Dendritic cell treated with granulocyte-macrophage colony-stimulating factor and Interleukin-4, amounts not matched to agents 40 ng/mL and 50 ng/mL, for 4 days (primary cell): ENCODE results near the gene MRPL54.

Experiments
- H3K27ac Mint-ChIP-seq: one replicate; pipeline ENCODE4 v1.8.0; 2022; ENCODE audit warnings: mild to moderate bottlenecking, mixed read lengths
- H3K27me3 Mint-ChIP-seq: one replicate; pipeline ENCODE4 v1.8.0; 2022; ENCODE audit warnings: mild to moderate bottlenecking, mixed read lengths
- H3K36me3 Mint-ChIP-seq: one replicate; pipeline ENCODE4 v1.8.0; 2022; ENCODE audit warnings: low read depth, mixed read lengths
- H3K4me1 Mint-ChIP-seq: one replicate; pipeline ENCODE4 v1.8.0; 2022; ENCODE audit warnings: low read depth, mixed read lengths
- H3K4me3 Mint-ChIP-seq: one replicate; pipeline ENCODE4 v1.8.0; 2022; ENCODE audit warnings: mild to moderate bottlenecking, moderate library complexity, mixed read lengths
- H3K9me3 Mint-ChIP-seq: one replicate; pipeline ENCODE4 v1.8.0; 2022; ENCODE audit warnings: mixed read lengths
- intact Hi-C: fragments of 100-400 bp; cut with micrococcal nuclease; formaldehyde crosslinking; loops from one replicate; pipeline ENCODE4 v1.15.0; 2022

The MRPL54 gene

DNA sequence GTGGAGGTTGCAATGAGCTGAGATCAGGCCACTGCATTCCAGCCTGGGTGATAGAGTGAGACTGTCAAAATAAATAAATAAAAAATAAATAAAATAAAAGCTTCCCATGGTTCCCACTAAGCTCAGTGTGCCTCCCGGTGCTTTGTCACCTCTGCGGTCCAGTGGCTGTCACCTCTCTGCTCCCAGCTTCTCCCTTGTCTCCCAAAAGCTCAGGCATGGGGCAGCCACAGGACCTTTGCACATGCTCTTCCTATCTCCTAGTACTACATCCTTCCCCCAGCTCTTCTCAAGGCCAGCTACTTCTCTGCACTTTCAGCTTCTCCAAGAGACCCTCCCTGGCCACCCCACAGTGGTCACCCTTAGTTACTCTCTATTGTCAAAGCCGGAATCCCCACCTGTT is 31.3 kb downstream of the MRPL54 start:
- Mint-ChIP-seq H3K9me3 (peaks cover 21% of the 10 kb centered on the region), H3K4me1 (peaks cover 5% of the 10 kb centered on the region), H3K27ac (no peak overlapping the region), H3K4me3 (no peak overlapping the region), H3K36me3 (no peaks in the 10 kb centered on the region), H3K27me3 (peaks cover 51% of the 10 kb centered on the region)
- intact Hi-C loops: no loop called here

DNA sequence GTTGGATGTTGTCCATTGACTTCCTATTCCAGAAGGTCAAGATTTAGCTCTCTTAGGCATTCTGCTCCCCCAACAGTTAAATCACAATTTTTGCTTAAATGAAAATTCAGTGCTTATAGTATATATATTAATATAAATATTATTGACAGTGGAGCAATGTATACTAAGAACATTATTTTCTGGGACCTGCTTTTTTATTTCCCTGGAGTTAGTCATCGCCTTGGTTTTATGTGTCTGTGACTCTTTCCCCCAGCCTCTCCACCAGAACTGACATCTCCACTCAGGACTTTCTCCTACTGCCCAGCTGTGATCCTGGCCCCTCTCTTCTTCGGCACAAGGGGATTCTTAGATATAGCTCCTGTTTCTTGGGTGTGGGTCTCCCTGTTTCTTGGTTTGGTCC is 33.9 kb downstream of the MRPL54 start:
- peaks cover 12% of the 10 kb centered on the region for H3K9me3 Mint-ChIP-seq
- intact Hi-C loops: no loop called here
- H3K27ac Mint-ChIP-seq: no peak overlapping the region
- H3K4me1 Mint-ChIP-seq: peaks cover 10% of the 10 kb centered on the region
- H3K27me3 Mint-ChIP-seq: peaks cover 50% of the 10 kb centered on the region
- H3K36me3 Mint-ChIP-seq: no peaks in the 10 kb centered on the region
- H3K4me3 Mint-ChIP-seq: no peak overlapping the region

GRCh38 chr19:3798137-3798536 is 35.7 kb downstream of the MRPL54 start:
- H3K4me3 Mint-ChIP-seq: no peak overlapping the region
- peaks cover 12% of the 10 kb centered on the region for H3K9me3 Mint-ChIP-seq
- H3K27me3 Mint-ChIP-seq: peaks cover 62% of the 10 kb centered on the region
- H3K4me1 Mint-ChIP-seq: peaks cover 17% of the 10 kb centered on the region
- H3K27ac Mint-ChIP-seq: no peak overlapping the region
- no peaks in the 10 kb centered on the region for H3K36me3 Mint-ChIP-seq
- intact Hi-C loops: no loop called here

DNA sequence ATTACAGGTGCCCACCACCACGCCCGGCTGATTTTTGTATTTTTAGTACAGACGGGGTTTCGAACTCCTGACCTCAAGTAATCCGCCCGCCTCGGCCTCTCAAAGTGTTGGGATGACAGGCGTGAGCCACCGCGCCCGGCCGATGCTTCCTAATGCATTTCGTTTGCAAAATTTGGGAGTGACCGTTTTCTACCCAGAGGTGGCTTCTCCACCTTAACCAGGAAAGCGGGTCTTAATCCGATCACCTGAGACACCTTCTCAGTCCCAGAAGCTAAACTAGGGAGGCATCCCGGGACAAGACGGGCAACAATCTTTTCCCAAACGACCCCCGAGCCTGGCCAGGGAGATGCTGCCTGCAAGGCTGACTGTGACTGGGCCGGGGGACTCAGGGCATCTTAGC is 38.5 kb downstream of the MRPL54 start:
- Mint-ChIP-seq H3K9me3 (peaks cover 12% of the 10 kb centered on the region), H3K27ac (no peak overlapping the region), H3K36me3 (no peaks in the 10 kb centered on the region), H3K27me3 (peaks cover 69% of the 10 kb centered on the region), H3K4me1 (peaks cover 17% of the 10 kb centered on the region), H3K4me3 (no peak overlapping the region)
- intact Hi-C loops: no loop called here

DNA sequence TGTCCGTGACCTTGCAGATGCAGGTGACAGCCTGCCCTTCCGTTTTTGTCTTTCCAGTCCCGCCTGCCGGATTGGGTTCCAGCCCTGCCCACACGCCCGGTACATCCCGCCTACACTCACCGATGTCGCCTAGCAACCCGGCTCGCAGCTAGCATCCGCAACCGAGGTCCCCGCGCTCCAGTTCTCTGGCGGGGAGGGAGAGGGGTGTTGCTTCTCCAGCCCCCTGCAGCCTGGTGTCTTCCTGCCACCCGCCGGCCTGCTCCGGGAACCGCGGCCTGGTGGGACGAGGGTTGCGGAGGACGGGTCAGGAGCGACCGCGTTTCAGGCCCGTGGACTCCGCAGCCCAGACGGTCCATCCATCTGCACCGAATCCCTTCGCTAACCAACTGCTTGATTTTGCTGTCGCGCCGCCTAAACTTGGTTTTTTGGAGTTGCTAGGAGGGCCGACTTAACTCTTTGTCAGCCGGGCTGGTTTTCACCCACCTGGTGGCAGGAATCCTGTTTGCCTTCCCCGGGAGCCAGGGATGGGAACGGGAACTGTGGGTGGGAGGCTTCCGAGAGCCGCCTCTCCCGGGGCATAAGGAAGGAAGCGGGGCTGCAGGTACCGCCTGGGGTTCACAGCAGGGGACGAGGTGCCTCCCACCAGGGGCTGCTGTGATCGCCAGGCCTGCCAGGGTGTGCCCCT is 39.1 kb downstream of the MRPL54 start:
- H3K4me3 Mint-ChIP-seq: no peak overlapping the region
- H3K4me1 Mint-ChIP-seq: peaks cover 19% of the 10 kb centered on the region
- H3K36me3 Mint-ChIP-seq: no peaks in the 10 kb centered on the region
- intact Hi-C loops: no loop called here
- H3K27ac Mint-ChIP-seq: no peak overlapping the region
- H3K9me3 Mint-ChIP-seq: peaks cover 7% of the 10 kb centered on the region
- H3K27me3 Mint-ChIP-seq: peaks cover 68% of the 10 kb centered on the region

- intact Hi-C loops: no loop called here
- Mint-ChIP-seq H3K4me3 (no peak overlapping the region), H3K27me3 (peaks cover 59% of the 10 kb centered on the region), H3K36me3 (no peaks in the 10 kb centered on the region), H3K27ac (no peak overlapping the region), H3K4me1 (peaks cover 27% of the 10 kb centered on the region), H3K9me3 (peaks cover 6% of the 10 kb centered on the region)
These were observed 40.8 kb downstream of the MRPL54 start for GRCh38 chr19:3803114-3803888.

DNA sequence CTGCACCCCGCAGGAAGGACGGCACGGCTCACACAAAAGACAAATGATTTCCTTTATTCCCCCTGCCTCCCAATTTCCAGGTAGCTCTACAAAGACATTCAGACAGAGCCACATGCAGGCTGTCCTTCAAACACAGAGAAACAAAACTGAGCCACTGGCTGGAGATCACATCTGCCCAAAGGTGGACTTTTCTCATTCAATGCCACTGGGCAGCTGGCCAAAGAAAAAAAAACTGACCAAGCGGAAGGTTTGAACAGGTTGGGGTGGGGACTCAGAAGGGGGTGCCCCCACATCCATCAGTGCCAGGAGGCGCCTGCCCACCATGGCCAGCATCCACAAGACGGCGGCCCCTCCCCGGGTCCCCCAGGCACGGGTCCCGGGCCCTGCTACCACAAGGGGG is 41.5 kb downstream of the MRPL54 start:
- Mint-ChIP-seq H3K4me1 (peaks cover 26% of the 10 kb centered on the region), H3K36me3 (no peaks in the 10 kb centered on the region), H3K9me3 (peaks cover 7% of the 10 kb centered on the region), H3K27ac (no peak overlapping the region), H3K4me3 (no peak overlapping the region), H3K27me3 (peaks cover 58% of the 10 kb centered on the region)
- intact Hi-C loops: no loop called here

GRCh38 chr19:3804429-3804828 is 41.9 kb downstream of the MRPL54 start:
- Mint-ChIP-seq H3K27me3 (peaks cover 55% of the 10 kb centered on the region), H3K36me3 (no peaks in the 10 kb centered on the region), H3K4me3 (no peak overlapping the region), H3K9me3 (peaks cover 7% of the 10 kb centered on the region), H3K4me1 (peaks cover 26% of the 10 kb centered on the region), H3K27ac (no peak overlapping the region)
- intact Hi-C loops: no loop called here

DNA sequence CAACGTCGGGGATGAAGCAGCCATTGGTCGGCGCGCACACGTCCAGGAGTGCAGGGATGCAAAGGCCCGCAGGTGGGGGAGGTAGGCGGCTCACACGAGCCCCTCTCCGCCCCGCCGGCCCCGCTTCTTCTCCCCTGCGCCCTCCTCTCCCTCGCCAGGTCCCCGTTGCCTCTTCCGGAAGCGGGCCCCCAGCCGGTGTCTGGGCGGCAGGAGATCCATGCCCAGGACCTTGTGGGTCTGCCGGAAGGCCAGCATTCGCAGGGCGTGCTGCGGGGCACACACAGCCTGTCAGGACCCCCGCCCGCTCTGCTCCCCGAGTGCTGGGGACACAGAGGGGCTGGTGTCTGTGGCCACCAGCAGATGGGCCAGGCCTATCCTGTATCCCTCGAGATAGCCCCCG is 43.4 kb downstream of the MRPL54 start:
- Mint-ChIP-seq H3K27me3 (peaks cover 44% of the 10 kb centered on the region), H3K4me3 (no peak overlapping the region), H3K9me3 (peaks cover 7% of the 10 kb centered on the region), H3K27ac (no peak overlapping the region), H3K4me1 (peaks cover 28% of the 10 kb centered on the region), H3K36me3 (no peaks in the 10 kb centered on the region)
- intact Hi-C loops: no loop called here

- Mint-ChIP-seq H3K36me3 (no peaks in the 10 kb centered on the region), H3K4me3 (no peak overlapping the region), H3K9me3 (peaks cover 7% of the 10 kb centered on the region), H3K27ac (no peak overlapping the region), H3K27me3 (peaks cover 31% of the 10 kb centered on the region), H3K4me1 (peaks cover 21% of the 10 kb centered on the region)
- intact Hi-C loops: no loop called here
These were observed 44.6 kb downstream of the MRPL54 start for GRCh38 chr19:3807131-3807480.

- Mint-ChIP-seq H3K4me3 (no peak overlapping the region), H3K27me3 (peaks cover 24% of the 10 kb centered on the region), H3K36me3 (no peaks in the 10 kb centered on the region), H3K27ac (no peak overlapping the region), H3K9me3 (peaks cover 7% of the 10 kb centered on the region), H3K4me1 (peaks cover 27% of the 10 kb centered on the region)
- intact Hi-C loops: no loop called here
These were observed 45.3 kb downstream of the MRPL54 start for GRCh38 chr19:3807574-3808354.

DNA sequence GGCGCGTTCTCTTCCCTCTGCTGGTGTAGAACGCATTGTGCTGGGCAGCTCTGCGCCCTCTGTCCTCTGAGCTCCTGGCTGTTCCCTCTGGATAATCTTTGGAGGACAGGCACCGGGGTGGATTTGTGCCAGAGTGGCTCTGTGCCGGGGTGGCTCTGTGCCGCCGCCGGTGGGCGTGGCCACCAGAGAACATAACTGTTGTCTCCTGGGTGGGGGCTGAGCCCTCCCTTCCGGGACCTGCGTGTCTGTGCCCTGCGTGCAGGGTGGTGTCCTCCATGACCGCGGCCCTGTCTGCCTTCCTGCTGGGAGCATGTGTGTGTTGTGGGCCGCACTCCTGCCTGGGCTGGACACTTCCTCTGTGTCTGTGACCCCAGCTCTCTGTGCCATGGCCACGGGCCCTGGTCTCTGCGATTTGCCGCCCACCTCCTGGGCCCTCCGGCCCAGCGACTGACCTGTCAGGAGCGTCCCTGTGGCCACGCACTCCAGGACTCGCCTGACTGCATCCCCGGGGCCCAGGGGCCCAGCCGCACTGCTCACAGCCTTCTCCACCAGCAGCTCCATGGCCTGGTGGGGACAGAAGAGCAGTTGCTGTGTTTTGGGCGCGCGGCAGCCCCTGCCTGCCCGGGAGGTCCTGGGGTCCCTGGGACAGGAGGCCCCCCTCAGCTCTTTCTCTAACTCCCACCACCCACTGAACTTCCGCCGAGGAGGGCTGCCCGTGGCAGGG is 46.1 kb downstream of the MRPL54 start:
- peaks cover 34% of the 10 kb centered on the region for H3K4me1 Mint-ChIP-seq

GRCh38 chr19:3809881-3810707 is 47.6 kb downstream of the MRPL54 start:
- H3K4me3 Mint-ChIP-seq: no peak overlapping the region
- H3K27me3 Mint-ChIP-seq: peaks cover 18% of the 10 kb centered on the region
- no peak overlapping the region for H3K27ac Mint-ChIP-seq
- no peaks in the 10 kb centered on the region for H3K36me3 Mint-ChIP-seq
- peaks cover 36% of the 10 kb centered on the region for H3K4me1 Mint-ChIP-seq
- peaks cover 7% of the 10 kb centered on the region for H3K9me3 Mint-ChIP-seq
- intact Hi-C loops: no loop called here

More for the DNA sequence above, 46.1 kb downstream of the MRPL54 start:
- no peak overlapping the region for H3K27ac Mint-ChIP-seq
- intact Hi-C loops: no loop called here
- H3K36me3 Mint-ChIP-seq: no peaks in the 10 kb centered on the region
- no peak overlapping the region for H3K4me3 Mint-ChIP-seq
- peaks cover 20% of the 10 kb centered on the region for H3K27me3 Mint-ChIP-seq
- peaks cover 7% of the 10 kb centered on the region for H3K9me3 Mint-ChIP-seq
